ENCODE data around the gene STPG3. TPM values are rescaled to one million over a fixed set of nuclear protein-coding genes. Genes with fewer than 3 reads are reported as not detected.

Gene STPG3
- total and polyA plus RNA-seq, 9 of the 15 experiments (the other 6 are each of a cell fraction or from before 2014, with no cell fraction given) = not detected

- TF ChIP-seq ZNF407 (IDR thresholded peaks at IDR 0.05; ENCODE audit: low read depth) (no peak), CTCF (IDR thresholded peaks at IDR 0.05 in 2 of 3, conservative IDR thresholded peaks at IDR 0.05 in 1 of 3; ENCODE audit: insufficient read depth in 2 of 3, low read depth in 1 of 3, low read length in 3 of 3) (peak; percentile 82 to 86 (median 82)), MTA3 (IDR thresholded peaks at IDR 0.05; ENCODE audit: borderline replicate concordance) (no peak), FOXO4 (CRISPR knock-in tag; IDR thresholded peaks at IDR 0.05) (no peak), ZBTB49 (CRISPR knock-in tag; IDR thresholded peaks at IDR 0.05; ENCODE audit: borderline replicate concordance) (no peak), ZNF165 (CRISPR knock-in tag; IDR thresholded peaks at IDR 0.05; ENCODE audit: borderline replicate concordance) (no peak), EGR1 (conservative IDR thresholded peaks at IDR 0.05) (peak; percentile 75), ZNF253 (CRISPR knock-in tag; conservative IDR thresholded peaks at IDR 0.05) (no peak), ZNF586 (CRISPR knock-in tag; conservative IDR thresholded peaks at IDR 0.05) (no peak), RHOXF2B (CRISPR knock-in tag; conservative IDR thresholded peaks at IDR 0.05) (no peak), NFRKB (IDR thresholded peaks at IDR 0.05; ENCODE audit: low read depth) (no peak), GATAD2B (IDR thresholded peaks at IDR 0.05; ENCODE audit: borderline replicate concordance) (no peak)
Measured at GRCh38 chr9:137286975-137287383, 35.9 kb downstream of the STPG3 start (continued).
